NCI-H69 (cell line): ENCODE results near the gene PIGC.
"Not testable (repeated sequence)": the region's sequence is repeated elsewhere in the genome, so short reads cannot be mapped to it uniquely, and the experiment has no call there.

ENCODE experiments used
- DNase-seq: peaks from one replicate; lab custom pipeline; 2025; lab: John Stamatoyannopoulos, UW

PIGC gene

DNA sequence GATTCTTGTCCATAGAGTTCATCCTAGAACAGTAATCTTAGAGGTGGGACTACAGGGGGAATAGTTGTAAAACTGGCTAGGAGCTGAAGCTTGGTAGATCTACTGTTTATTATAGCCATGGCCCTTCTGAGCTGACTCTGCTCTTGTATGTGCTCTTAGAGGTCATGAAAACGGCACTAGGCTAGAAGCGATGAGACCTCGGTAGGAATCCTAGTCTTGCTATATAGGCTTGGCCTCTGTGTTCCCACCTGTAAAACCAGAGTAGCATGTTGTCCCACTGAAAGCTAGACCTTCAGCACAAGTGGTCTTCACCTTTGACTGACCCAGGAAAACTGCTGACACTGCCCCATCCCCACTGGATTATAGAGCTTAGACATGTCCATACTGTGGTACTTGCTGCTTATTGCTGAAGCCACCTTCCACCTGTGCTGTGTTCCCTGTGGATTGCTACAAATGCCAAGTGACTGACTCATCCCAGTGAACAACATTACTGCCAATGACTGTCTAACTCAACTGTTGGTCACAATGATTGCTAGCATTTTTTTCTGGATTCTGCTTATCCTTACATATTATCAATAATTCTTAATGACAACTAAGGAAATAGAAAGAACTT, 23.0 kb upstream of the PIGC start:
- no peak for DNase-seq

DNA sequence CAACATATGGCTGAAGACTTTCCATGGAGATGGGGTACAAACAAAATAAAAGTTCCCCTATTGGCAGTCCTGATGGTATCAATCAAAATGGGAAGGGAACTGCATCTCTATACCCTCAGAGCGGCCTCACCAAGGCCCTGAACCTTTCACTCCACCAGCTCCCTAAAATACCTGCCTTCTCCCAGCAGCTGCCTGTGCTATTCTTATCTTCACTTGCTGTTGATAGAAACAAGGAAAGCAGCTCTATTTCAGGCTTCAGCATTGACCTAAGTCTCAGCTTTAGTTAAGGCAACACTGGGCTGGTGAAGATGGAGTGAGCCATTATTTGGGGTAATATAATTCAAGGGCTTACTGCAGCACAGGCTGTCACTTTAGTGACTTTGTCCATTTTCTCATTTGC, 21.7 kb upstream of the PIGC start:
- no peak for DNase-seq

DNA sequence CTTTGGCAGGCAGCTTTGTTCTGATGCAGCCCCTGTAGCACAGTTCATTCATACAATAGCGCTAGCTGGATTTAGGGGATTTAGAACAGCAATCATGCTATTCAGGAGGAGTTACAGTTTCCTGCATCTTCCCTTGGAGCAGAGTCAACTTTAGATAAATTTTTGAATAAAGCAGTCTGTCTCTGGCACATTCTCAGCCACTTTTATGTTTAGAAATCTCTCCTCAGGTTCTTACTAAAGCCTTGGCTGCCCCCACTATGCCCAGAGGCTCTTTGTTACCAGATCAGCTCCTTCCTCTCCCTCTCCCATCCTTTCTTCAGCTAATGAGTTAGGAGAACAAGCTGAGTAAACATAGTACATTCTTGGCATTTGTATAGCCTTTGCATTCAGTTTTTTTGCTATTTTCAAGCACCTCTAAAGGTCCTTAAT, 17.0 kb upstream of the PIGC start:
- DNase-seq: peak; percentile 30

DNA sequence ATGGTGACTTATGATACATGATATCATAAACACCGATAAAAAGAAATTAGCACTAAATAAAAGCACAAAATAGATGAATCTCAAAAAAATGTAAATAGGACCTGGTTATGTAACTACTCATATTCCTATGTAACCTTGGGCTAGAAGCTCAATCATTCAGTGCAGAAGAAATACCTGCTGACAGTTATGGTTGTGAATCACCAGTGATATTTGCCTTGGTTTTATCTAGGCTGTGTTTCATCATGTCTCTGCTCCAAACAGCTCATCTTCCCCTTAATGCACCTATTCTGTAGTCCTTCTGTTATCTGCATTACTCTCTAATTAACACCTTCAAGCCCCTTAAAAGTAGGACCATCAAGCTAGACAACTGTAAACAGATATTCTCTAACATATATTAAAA, 16.3 kb upstream of the PIGC start:
- no peak for DNase-seq

DNA sequence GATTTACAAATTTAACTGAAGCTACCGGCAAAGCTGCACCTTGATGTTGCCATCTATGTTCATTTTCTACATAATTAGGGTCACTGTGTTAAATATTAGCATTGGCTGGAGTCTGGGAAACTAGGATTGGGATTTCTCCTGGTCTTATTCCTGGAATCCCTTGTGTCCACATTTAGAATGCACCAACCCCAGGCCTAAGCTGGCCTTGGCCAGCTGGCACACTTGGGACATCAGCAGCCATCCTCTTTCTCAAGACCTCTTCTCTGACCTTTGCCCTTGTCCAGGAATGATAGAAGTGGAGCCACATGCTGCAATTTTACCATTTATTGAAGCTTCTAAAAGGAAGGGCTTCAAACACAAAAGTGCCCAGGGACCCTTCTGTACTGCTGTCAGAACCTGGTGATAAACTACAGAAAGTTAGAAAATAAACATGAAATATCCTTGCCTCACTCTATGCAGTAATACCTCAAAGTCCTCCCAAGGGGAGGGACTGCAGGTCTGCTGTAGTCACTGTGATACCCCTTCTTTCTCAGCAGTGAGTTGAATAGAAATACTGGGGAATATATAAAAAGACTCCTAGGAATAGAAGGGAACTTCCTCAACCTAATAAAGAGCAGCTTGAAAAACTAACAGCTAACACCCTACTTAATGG, 13.7 kb upstream of the PIGC start:
- DNase-seq: no peak

DNA sequence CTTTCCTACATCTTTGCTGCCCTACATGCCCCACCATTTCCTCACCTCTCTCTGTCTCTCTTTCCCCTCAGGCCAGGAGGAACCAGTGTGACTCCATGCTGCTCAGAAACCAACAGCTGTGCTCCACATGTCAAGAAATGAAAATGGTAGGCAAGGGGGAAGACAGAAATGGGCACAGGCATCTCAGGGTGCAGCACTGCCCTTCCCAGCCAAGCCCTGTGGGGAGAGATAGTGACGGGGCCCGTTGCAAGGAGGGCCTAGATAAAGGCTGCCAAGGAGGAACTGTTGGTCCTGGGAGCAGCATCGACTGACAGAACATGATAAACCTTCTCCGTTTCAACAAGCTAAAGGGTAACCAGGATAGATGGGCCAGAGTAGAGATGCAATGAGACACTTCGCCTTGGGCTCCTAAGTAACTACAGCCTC, 12.5 kb upstream of the PIGC start:
- DNase-seq: no peak

DNA sequence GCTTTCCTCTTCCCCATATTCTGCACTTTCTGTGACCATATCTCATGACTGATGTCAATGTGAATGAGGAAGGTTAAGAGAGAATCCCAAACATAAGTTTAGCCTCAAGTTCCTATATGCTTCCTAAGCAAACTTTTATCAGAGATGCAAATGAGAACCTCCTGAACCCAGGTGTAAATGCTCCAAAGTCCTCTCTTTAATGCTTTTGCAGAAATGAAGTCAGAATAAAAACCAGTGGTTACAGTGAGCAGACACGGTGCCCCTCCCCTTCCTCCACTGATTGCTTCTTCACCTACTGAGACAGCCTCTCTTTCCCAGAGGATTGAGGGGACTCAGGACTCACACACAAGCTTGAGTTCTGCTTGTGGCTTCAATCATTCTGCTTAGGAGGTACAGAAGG, 11.6 kb upstream of the PIGC start:
- no peak for DNase-seq

DNA sequence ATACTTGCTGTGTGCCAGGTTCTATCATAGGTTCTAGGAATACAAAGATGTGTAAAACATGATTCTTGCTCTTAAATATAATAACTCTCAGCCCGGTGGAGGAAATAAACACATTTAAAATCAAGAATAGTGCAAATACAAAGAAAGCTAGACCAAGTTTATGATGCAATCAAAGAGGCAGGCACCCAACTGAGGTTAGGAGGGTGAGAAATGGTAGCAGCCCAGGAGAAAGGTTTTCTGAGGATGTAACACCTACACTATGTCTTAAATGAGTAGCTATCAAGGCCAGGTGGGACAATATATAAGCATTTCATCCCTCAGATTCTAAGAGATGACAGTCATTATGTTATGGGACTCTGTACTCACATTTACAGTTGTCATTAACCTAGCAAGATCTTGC, 9.7 kb upstream of the PIGC start:
- no peak for DNase-seq

DNA sequence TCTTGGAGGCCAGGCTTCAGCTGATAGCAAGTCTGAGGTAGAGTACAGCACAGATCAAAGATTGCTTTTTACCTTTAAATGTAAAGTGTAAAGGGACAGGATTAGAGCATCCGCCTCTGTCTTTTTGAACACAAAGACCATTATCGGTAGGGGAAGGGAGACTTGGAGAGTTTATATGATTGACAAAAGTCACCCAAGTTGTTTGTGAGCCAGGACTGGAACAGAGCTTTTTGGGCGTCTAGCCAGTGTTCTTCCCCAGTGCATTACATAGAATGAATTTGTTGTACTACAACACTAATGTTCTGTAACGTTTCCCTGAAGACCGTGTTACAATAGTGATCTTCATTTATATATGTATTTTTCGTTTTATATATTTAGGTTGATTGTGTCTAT, 9.3 kb upstream of the PIGC start:
- DNase-seq: no peak

DNA sequence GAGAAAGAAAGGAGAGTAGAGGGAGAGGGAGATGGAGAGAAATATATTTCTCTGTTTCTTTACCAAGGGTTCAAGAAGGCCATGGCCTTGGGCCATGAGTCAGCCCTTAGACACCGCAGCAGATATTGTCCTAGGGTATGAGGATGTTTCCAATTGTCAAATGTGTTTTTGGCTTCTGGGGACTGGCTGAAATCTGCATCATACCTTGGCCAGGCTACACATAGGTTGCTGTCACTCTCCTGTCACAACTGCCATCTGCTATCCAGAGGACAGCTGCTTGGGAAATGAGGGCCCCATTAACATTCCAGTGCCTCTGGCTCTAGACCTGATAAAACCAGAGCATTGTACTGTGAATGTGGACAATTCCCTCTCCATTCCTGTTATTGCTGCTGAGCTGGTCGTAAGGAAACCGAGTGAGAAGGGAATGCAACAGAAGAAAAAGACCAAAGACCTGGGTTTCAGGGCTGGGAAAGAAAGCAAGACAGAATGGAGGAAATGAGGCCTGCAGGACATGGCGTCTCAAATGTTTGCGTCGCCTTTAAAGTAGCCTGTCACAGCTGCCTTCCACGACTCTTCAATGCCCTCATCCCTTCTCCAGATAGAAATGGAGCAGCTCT, 8.8 kb upstream of the PIGC start:
- no peak for DNase-seq

DNA sequence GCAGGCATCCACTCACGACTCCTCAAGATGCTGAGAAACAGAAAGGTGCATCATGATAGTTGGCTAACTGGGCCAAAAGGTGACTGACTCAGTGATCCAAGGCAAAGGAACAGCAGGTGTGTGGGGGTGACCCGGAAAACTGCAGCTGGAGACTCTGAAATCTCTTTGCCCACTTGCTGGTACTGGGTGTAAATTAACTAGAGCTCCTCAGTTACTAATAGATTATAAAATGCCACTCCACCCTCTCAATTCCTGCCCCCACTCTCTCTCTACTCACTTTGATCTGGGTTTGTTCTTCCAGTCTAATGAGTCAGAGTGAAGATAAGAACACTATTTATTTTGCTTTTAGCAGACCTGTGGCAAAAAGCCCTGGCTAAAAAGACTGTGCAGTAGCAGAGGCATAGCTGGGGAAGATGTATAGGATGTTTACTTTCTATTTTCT, 7.2 kb upstream of the PIGC start:
- DNase-seq: peak; percentile 34

DNA sequence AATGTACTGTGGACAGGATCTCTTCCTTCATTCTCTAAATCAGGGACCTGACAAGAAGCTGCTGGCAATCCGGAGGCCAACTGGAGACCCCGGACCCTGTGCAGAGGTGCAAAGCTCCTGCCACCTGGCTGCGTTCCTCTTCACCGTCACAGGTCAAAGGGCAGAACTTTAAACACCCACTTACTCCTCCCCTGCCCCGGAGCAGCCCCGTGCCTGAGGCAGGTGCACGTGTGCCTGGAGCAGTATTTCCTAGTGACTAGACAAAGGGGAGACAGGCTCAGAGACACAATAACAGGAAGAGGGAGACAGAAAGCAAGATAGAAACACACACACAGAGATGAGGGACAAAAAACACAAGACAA, 6.6 kb upstream of the PIGC start:
- peak; percentile 72 for DNase-seq

DNA sequence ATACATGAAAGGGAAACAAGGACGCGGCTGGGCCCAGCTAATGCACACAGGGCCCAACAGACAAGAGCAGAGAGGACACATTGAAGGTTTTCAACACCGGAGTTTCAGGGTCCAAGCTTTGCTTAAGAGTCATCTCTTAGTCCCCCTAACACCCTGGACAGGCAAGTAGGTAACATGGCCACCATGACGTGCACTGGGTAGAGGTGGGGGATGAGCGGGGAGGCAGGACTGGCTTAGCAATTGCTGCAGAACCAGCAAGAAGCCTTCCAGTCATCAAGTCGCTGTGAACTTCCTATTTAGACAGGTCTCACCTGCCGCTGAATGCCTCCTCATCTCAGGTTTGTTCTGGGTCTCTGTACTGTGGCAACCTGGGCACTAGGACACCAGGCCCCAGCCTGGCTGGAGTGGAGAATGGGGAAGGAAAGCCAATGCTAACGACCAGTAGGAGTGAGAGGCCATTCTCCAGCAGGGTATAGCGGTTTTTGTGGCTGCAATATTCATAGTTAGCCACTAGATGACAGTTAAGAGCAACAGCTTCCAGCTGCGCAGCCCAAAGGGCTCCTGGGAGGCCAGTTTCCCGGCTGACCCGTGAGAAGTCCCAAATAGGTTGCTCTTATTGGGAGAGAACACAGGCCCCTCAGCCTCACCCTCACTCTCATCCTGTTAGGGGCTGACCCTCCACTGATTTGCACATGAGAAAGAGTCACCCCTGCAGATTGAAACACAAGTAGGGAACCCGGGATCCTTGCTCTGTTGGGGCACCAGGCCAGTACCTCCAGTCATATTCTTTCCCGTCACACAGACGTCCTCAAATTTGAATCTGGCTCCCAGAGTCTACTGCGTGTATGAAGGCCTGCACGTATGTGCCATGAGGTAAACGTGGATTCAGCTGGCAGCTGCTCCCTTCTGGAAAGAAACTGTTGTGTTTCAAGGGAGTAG, 6.0 kb upstream of the PIGC start:
- peak; percentile 68 for DNase-seq

DNA sequence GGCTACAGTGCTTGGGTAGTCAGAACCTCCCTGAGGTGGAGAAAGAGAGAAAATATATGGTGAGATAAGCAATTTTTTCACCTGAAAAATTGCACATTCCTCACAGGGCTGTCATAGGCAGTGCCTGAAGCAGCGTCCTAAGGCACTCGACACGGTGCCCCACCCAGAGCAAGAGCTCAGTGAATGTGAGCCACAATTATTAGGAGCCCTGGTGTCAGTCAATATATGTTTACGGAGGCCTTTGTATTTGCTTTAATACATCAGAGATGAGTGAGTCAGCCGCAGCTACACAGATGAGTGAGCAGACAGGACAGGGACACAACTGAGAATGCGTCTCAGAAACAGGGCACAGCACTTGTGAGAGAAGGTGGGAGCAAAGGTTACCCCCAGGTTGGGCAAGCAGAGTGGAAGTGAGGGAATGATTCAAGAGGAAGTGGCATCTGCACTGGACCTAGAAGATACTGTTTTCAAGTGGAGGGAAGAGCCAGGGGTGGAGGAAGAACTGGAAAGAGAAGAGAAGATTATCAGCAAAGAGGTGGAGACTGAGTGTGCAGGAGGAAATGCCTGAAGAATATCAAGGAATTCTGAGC, 5.2 kb upstream of the PIGC start:
- DNase-seq: peak; percentile 33

DNA sequence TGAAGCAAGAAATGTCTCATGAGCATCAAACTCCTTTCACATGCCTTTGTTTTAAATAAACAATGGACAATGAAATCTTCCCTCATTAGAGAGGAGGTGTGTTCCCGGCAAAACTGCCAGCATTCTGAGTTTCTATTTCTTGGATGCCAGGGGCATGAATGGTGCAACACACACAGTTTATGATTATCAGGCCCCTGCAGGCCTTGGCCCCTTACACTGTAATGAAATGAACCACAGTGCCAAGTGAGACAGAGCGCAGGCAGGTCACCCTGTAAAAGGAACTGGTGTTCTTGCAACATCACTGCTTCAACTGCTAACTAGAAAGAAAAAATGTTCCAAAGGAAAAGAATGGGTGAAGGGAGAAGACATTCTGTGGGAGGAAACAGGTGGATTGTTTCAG, 3.8 kb upstream of the PIGC start:
- no peak for DNase-seq

DNA sequence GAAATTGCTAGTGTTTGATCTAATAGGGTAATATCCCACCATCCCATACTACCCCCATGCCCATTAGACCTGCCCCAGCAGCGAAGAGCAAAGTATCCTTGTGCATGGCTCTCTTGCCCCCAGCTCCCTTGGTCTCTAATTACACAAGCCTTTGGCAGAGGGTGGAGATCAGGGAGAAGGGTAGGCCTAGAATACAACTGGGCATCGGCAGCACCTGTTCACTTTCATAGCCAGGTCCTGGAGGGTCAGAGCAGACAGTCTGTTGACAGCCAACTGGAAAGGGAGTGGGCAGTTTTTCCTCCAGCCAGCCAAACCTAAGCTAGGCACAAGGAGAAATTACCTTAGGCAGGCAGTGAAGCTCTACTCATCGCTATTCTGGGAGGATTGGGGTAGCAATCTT, 2.7 kb upstream of the PIGC start:
- no peak for DNase-seq

DNA sequence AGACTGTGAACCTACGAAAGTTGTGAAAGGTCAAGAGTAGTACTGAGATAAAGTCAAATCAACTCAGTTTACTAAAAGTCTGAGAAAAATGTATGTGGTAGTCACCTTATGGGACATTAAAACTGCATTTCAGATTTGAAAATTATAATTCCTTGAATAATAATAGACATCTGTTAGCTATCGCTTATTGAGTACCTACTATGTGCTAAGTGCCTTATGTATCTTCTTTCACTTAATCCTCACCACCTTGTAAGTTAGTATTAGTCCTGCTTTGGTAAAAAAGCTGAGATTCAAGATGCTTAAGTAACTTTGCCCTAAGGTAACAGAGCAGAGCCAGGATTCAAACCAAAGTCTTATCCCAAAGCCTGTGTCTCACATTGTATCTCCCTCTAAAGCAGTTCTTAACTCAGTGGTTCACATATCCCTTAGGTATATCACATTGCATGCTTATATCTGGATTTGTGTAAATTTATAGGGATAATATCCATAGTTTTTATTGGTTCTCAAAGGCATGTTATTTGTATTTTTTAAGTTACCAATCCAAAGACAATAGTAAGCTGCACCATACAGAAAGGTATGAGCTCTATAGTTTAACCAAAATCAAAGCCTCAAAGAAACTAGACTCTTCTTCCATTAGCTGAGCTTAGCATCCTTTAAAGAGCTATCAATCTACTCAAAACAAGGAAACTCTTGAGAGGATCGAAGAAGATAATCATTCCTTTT, 865 bp downstream of the PIGC start:
- no peak for DNase-seq

DNA sequence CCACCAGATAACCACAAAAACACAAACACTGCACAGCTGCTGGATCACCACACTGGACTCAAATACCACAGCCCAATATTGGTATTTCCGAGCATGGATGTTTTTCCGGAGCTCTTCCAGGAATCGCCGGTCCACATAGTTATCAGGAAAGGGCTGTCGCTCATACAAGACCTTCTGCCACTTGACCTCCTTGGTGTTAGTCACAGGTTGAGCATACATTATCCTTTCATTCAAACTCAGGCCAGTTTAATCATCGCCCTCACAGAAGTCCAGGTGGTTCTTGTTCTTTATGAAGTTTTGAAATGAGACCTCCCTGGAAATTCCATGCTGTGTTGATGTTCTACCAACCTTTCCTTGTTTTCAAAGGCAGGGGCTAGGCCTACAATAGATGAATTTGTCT, 1.5 kb downstream of the PIGC start:
- no peak for DNase-seq

DNA sequence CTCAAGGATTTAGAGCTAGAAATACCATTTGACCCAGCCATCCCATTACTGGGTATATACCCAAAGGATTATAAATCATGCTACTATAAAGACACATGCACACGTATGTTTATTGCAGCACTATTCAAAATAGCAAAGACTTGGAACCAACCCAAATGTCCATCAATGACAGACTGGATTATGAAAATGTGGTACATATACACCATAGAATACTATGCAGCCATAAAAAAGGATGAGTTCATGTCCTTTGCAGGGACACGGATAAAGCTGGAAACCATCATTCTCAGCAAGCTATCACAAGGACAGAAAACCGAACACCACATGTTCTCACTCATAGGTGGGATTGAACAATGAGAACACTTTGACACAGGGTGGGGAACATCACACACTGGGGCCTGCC, 6.7 kb downstream of the PIGC start:
- not testable (repeated sequence) for DNase-seq

DNA sequence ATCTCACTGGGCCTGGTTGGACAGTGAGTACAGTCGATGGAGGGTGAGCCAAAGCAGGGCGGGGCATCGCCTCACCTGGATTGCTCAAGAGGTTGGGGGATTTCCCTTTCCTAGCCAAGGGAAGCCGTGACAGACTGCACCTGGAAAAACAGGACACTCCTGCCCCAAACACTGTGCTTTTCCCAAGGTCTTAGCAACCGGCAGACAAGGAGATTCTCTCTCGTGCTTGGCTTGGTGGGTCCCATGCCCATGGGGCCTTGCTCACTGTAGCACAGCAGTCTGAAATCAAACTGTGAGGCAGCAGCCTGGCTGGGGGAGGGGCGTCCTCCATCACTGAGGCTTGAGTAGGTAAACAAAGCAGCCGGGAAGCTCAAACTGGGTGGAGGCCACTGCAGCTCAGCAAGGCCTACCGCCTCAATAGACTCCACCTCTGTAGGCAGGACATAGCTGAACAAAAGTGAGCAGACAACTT, 12.1 kb downstream of the PIGC start:
- peak; percentile 30 for DNase-seq

DNA sequence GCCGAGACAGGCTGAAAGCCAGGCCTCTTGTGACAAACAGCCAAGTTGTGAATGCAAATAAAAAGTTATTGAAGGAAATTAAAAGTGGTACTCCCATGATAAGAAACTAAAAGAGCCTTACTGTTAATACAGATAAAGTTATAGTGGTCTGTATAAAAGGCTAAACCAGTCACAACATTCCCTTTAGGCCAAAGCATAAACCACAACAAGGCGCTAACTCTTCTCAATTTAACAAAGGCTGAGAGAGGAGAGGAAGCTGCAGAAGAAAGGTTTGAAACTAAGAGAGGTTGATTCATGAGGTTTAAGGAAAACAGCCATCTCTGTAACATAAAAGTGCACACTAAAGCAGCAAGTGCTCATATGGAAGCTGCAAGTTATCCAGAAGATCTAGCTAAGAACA, 12.7 kb downstream of the PIGC start:
- no peak for DNase-seq

DNA sequence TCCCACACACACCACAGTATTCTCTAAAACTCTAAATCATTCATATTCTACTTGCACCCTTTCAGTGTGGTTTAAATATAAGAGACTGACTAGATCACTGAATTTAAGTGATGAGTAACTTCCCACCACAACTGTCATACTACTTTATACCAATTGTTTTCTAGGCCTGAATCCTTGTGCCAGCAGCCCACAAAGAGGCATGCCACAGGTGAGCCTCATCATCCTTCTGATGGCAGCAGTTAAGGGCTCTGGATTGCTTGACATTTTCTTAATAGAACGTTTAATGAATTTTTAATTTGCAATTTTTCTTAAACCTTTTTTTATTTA, 13.8 kb downstream of the PIGC start:
- DNase-seq: no peak
